Stimulated activated naive CD4-positive, alpha-beta T cell (primary cell): ENCODE measurements around the gene UCMA.
A peak's percentile ranks its signal among the peaks of the same experiment; 100 is the strongest.

Source experiments
- DNase-seq, 6 experiments: peaks; one replicate each; lab custom pipeline; 2025; lab: John Stamatoyannopoulos, UW

UCMA gene

DNA sequence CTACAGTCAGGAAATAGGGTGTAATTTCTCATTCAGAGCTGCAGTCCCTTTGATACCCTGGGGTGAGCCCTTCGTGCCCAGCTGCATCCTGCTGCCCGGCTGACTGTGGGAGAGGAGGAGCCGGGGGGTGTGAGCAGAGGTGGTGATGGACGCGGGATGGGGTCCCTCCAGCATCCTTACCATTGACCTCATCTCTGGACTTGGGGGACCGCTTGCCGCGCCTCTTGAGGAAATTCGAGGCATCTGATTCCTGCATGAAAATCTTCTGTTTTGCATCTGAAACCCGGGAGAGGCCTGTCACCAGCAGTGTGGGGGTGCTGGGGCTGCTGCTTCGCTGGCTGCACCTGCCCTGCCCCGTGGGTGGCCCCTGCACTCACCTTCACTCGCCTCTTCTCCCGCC lies 816 bp downstream of the UCMA start:
- no peak for DNase-seq

DNA sequence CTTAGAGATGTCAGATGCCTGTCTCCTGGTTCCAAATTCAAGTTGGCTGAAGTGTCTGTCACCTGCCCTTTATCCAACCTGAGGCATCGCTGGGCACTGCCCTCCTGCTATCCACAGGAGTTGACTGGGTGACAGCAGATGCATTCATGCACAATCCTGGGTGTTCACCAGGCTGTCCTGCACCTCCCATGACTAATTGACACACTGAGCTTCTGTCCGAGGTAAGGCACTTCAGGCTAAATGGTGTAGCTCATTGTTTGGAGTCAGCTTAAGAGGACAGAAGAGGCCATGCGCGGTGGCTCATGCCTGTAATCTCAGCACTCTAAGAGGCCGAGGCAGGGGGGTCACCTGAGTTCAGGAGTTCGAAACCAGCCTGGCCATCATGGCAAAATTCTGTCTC lies 2.4 kb downstream of the UCMA start:
- no peak for DNase-seq

DNA sequence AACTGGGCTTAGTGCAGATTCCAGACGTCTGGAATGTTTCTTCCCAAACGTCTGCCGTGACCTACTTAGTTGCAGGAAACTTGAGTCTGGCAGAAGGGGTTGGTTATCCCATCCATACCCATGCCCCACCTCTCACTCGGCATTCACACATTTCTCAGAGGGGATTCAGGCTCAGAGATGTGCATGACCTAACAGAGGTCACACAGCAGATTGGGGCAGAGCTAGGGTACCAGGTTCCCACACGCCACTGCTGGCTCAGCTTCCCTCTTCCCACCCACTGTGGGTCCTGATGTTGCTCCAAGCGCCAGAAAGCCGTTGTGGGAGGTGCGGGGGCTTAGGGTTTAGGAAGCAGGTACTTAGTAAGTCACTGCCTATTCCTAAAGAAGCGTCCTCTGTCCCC lies 3.0 kb downstream of the UCMA start:
- no peak for DNase-seq

GRCh38 chr10:13227031-13227430 lies 7.1 kb downstream of the UCMA start:
- no peak for DNase-seq

- no peak for DNase-seq
Observed at GRCh38 chr10:13225601-13226000, 8.6 kb downstream of the UCMA start.

DNA sequence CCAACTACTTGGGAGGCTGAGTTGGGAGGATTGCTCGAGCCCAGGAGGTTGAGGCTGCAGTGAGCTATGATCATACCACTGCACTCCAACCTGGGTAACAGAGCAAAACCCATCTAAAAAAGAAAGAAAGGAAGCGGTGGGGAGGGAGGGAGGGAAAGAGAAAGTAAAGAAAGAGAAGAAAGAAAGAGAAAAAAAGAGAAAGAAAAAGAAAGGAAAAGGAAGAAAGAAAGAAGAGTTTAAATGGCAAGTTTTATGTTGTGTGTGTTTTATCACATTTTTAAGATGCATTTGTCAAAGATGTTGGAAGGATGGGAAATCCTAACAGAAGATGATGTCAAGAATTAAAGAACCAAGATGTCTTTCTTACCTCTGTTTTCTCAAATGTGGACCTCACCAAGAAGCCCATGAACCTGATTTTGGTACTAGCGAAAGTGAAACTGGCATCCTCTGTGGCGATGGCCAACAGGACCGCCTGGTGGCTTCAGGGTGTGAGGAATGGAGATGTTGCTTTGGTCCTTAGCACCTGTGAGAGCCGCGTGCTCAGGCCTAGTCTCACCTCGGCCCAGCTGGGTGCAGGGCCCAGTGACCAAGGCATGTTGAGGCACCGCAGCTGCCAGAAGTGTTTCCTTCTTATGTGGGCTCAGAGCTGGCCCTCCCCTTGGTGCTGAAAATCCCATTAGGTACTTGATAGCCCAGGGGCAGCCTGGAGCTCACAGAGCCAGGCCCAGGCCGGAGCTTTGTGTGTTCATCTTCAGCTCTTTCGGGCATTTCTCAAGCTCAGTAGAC lies 9.8 kb downstream of the UCMA start:
- DNase-seq: no peak

GRCh38 chr10:13223241-13223640 lies 10.9 kb downstream of the UCMA start:
- DNase-seq: no peak

DNA sequence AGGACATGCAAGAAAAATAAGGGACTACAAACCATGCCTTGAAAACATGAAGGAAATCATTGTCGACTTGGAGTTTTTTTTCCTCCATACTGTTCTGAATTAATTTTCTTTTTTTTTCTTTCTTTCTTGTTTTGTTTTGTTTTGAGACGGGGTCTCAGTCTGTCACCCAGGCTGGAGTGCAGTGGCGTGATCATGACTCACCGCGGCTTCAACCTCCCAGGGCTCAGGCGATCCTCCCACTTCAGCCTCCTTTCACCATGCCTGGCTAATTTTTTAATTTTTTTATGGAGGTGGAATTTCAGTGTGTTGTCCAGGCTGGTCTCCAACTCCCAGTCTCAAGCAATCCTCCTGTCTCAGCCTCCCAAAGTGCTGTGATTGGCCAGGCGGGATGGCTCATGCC lies 11.6 kb downstream of the UCMA start:
- no peak for DNase-seq

- no peak for DNase-seq
Observed at GRCh38 chr10:13222151-13222550, 12.0 kb downstream of the UCMA start.

- no peak for DNase-seq
Observed at GRCh38 chr10:13221572-13221971, 12.6 kb downstream of the UCMA start.

GRCh38 chr10:13219685-13220670 lies 14.2 kb downstream of the UCMA start:
- peak in 1 of 6 experiments; percentile 9 for DNase-seq

DNA sequence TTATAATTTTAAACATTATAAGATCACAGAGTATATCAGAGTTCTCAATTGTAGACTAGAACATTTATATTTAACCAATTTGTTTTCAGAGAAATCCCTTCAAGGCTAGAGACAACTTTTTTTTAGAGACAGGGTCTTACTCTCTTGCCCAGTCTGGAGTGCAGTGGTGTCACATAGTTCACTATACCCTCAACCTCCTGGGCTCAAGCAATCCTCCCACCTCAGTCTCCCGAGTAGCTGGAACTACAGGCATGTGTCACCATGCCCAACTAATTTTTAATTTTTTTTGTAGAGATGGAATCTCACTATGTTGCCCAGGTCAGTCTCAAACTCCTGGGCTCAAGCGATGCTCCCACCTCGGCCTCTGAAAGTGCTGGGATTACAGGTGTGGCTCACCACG lies 15.3 kb downstream of the UCMA start:
- no peak for DNase-seq

GRCh38 chr10:13213163-13213562 lies 21.0 kb downstream of the UCMA start:
- no peak for DNase-seq

DNA sequence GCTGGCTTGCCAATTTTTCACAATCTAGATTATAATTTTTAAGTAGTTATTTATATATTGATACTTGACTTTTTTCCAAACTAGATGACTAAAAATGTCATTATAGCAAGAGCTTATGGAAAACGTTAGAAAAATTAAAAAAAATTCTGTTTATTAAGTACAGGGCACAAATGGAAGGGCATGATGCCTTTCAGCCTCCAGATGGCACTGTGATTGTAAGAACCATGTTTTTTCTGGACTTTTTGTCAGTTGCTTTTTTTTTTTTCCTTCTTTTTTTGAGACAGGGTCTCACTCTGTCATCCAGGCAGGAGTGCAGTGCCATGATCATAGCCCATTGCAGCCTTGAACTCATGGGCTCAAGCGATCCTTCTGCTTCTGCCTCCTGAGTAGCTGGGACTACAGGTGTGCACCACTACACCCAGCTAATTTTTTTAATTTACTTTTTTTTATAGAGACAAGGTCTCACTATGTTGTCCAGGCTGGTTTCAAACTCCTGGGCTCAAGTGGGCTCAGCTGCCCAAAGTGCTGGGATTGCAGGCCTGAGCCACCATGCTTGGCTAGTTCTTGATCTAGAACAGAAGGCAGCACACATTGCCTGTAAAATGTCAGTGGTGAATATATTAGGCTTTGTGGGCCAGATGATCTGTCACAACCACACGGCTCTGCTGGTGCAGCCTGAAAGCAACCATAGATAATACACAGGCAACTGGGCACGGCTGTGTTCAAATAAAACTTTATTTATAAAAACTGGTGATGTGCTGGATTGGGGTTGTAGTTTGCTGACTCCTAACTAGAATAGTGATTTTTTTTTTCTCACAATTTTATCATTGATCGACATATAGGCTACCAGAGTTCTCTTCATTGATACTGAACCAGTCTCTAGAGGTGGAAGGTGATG lies 27.4 kb downstream of the UCMA start:
- DNase-seq: no peak

- DNase-seq: no peak
Observed at GRCh38 chr10:13206091-13206490, 28.1 kb downstream of the UCMA start.

- no peak for DNase-seq
Observed at GRCh38 chr10:13201132-13201531, 33.0 kb downstream of the UCMA start.

GRCh38 chr10:13195016-13195415 lies 39.2 kb downstream of the UCMA start:
- no peak for DNase-seq

GRCh38 chr10:13193637-13194036 lies 40.5 kb downstream of the UCMA start:
- DNase-seq: no peak

GRCh38 chr10:13191362-13191761 lies 42.8 kb downstream of the UCMA start:
- no peak for DNase-seq

DNA sequence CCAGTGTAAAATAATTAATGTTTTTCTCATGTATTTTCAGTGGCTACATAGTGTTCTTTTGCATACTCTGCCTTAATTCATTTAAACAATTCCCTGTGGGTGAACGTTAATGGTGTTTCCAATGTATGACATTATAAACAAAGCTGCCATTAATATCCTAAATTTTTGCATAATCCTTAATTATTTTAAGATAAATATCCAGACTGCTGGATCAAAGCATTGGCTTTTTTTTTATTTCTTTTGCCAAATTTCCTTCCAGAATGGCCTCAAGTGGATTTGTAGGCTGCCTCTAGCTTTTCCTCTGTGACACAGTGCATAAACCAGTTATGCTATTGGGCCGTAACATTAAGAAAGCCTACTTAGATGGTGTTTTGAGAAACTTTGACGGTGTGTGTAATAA lies 43.4 kb downstream of the UCMA start:
- DNase-seq: no peak

GRCh38 chr10:13189961-13190360 lies 44.2 kb downstream of the UCMA start:
- DNase-seq: no peak

- DNase-seq: no peak
Observed at GRCh38 chr10:13188593-13188992, 45.6 kb downstream of the UCMA start.
